HCT116 (cell line): ENCODE data around the gene FLNB.

ENCODE experiments used
- ATF3 ChIP-seq: IDR thresholded peaks from 2 replicates; pipeline ENCODE4 v1.6.1; 2012
- CTCF ChIP-seq, 3 experiments: fragments of 200-600 bp in 1 of 3; sonication (generic) in 1 of 3; IDR thresholded peaks in 2 of 3; conservative IDR thresholded peaks in 1 of 3; 2 replicates each; pipeline ENCODE4 v1.5.1; 2012 to 2017; ENCODE audit warnings: low read depth in 2 of 3, low read length in 2 of 3, antibody characterized with exemption in 1 of 3, borderline replicate concordance in 1 of 3, control low read depth in 1 of 3, mild to moderate bottlenecking in 1 of 3, mixed read lengths in 1 of 3, mixed run types in 1 of 3, moderate library complexity in 1 of 3; ENCODE audit not compliant: insufficient read depth in 1 of 3
- ELF1 ChIP-seq: IDR thresholded peaks from 2 replicates; pipeline ENCODE4 v1.6.1; 2012; ENCODE audit warnings: low read depth, borderline replicate concordance
- EZH2 ChIP-seq: fragments of 200-600 bp; sonication (generic); IDR thresholded peaks from 2 replicates; pipeline ENCODE4 v1.6.1; 2017; ENCODE audit warnings: antibody characterized with exemption, mixed run types
- EZH2phosphoT487 ChIP-seq: fragments of 200-600 bp; IDR thresholded peaks from 2 replicates; pipeline ENCODE4 v1.6.1; 2018; ENCODE audit warnings: antibody characterized with exemption, borderline replicate concordance
- MAX ChIP-seq: IDR thresholded peaks from 2 replicates; pipeline ENCODE4 v1.6.1; 2012
- POLR2A ChIP-seq: IDR thresholded peaks from 2 replicates; pipeline ENCODE4 v1.7.0; 2011; ENCODE audit warnings: borderline replicate concordance; ENCODE audit not compliant: insufficient read depth, insufficient read length; ENCODE audit errors: extremely low read depth
- POLR2AphosphoS5 ChIP-seq: IDR thresholded peaks from 2 replicates; pipeline ENCODE4 v1.6.1; 2011; ENCODE audit warnings: mild to moderate bottlenecking, low read depth, low read length, moderate library complexity
- RAD21 ChIP-seq: IDR thresholded peaks from 2 replicates; pipeline ENCODE4 v1.6.1; 2012; ENCODE audit warnings: low read depth, mild to moderate bottlenecking
- REST ChIP-seq: IDR thresholded peaks from 2 replicates; pipeline ENCODE4 v1.6.1; 2012; ENCODE audit warnings: low read depth
- TCF7L2 ChIP-seq: IDR thresholded peaks from 2 replicates; pipeline ENCODE4 v1.7.0; 2011; ENCODE audit warnings: borderline replicate concordance, inconsistent platforms; ENCODE audit not compliant: insufficient read depth, insufficient read length; ENCODE audit errors: extremely low read depth
- YY1 ChIP-seq: IDR thresholded peaks from 2 replicates; pipeline ENCODE4 v1.6.1; 2011; ENCODE audit warnings: low read length, low read depth, moderate library complexity, mild to moderate bottlenecking; ENCODE audit not compliant: insufficient replicate concordance; ENCODE audit errors: extremely low read depth
- ZBTB33 ChIP-seq: IDR thresholded peaks from 2 replicates; pipeline ENCODE4 v1.6.1; 2011; ENCODE audit warnings: mild to moderate bottlenecking, low read length, moderate library complexity; ENCODE audit not compliant: insufficient replicate concordance; ENCODE audit errors: extremely low read depth

- TF ChIP-seq CTCF (IDR thresholded peaks at IDR 0.05 in 2 of 3, conservative IDR thresholded peaks at IDR 0.05 in 1 of 3; ENCODE audit: borderline replicate concordance in 1 of 3, insufficient read depth in 1 of 3, low read depth in 2 of 3, low read length in 2 of 3) (no peak), YY1 (no peak), RAD21 (no peak), EZH2 (no peak), EZH2phosphoT487 (no peak), ATF3 (no peak), ELF1 (no peak), POLR2A (no peak), ZBTB33 (no peak), REST (no peak), POLR2AphosphoS5 (no peak), MAX (no peak), TCF7L2 (no peak)
Measured at GRCh38 chr3:58003093-58003492, 5.1 kb upstream of the FLNB start.
